HepG2 (cell line): ENCODE data around the gene FOXL3. TPM values are rescaled to one million over a fixed set of nuclear protein-coding genes. Genes with fewer than 3 reads are reported as not detected.

ENCODE experiments used
- ATM ChIP-seq: fragments of 450-650 bp; IDR thresholded peaks from 2 replicates; pipeline ENCODE4 v1.7.1; 2017; ENCODE audit warnings: mild to moderate bottlenecking, borderline replicate concordance
- ISX ChIP-seq: sonication (generic); formaldehyde crosslinking; conservative IDR thresholded peaks from 2 replicates; pipeline ENCODE4 v1.5.0; 2020; ENCODE audit warnings: missing genetic modification reagents
- NFATC3 ChIP-seq: sonication (generic); formaldehyde crosslinking; IDR thresholded peaks from 2 replicates; pipeline ENCODE4 v1.5.1; 2020; ENCODE audit warnings: mild to moderate bottlenecking, missing genetic modification reagents
- NFIB ChIP-seq: sonication (generic); formaldehyde crosslinking; IDR thresholded peaks from 2 replicates; pipeline ENCODE4 v1.9.0; 2021; ENCODE audit warnings: missing genetic modification reagents, mild to moderate bottlenecking, borderline replicate concordance
- NFYC ChIP-seq: IDR thresholded peaks from 2 replicates; pipeline ENCODE4 v1.6.1; 2016; ENCODE audit warnings: missing genetic modification reagents, missing compliant biosample characterization
- ZBTB7A ChIP-seq: sonication (generic); formaldehyde crosslinking; IDR thresholded peaks from 2 replicates; pipeline ENCODE4 v1.8.0; 2022; ENCODE audit warnings: mild to moderate bottlenecking, missing genetic modification reagents
- ZFP36 ChIP-seq: fragments of 150-350 bp; IDR thresholded peaks from 2 replicates; pipeline ENCODE4 v1.6.1; 2018; ENCODE audit warnings: borderline replicate concordance, low read length, low read depth; ENCODE audit not compliant: partially characterized antibody
- ZNF230 ChIP-seq: sonication (generic); formaldehyde crosslinking; IDR thresholded peaks from 2 replicates; pipeline ENCODE4 v1.4.0; 2020; ENCODE audit warnings: mild to moderate bottlenecking, missing genetic modification reagents
- ZNF513 ChIP-seq: sonication (generic); formaldehyde crosslinking; conservative IDR thresholded peaks from 2 replicates; pipeline ENCODE4 v1.5.0; 2020; ENCODE audit warnings: missing genetic modification reagents
- ZNF546 ChIP-seq: sonication (generic); formaldehyde crosslinking; conservative IDR thresholded peaks from 2 replicates; pipeline ENCODE4 v1.8.1; 2023; ENCODE audit warnings: mild to moderate bottlenecking, missing genetic modification reagents
- ZSCAN9 ChIP-seq: IDR thresholded peaks from 2 replicates; pipeline ENCODE4 v1.6.1; 2016; ENCODE audit warnings: borderline replicate concordance
- polyA plus RNA-seq, 8 experiments: library from polyadenylated mRNA; depleted of rRNA in 3 of 8; stranded (reverse) in 7 of 8; unstranded in 1 of 8; fragments of >200 nt; fragmentation: Illumina TruSeq in 4 of 8; extraction: Trizol in 4 of 8; gene quantifications; 2 replicates each; pipeline versions ENCODE4 v1.2.1 to v1.2.3, GENCODE V29; 2011 to 2016; ENCODE audit warnings: low read depth in 4 of 8, missing spikeins in 1 of 8, mixed read lengths in 1 of 8; ENCODE audit not compliant: insufficient read depth in 1 of 8
- total RNA-seq, 5 experiments: library from RNA; depleted of rRNA; stranded (reverse); fragments of >200 nt; fragmentation: Illumina TruSeq; extraction: Trizol; gene quantifications; 2 replicates each; pipeline ENCODE4 v1.2.3, GENCODE V29; 2016; ENCODE audit warnings: low read depth in 1 of 5
- TF ChIP-seq, protein P1 (sequence below): sonication (generic); formaldehyde crosslinking; IDR thresholded peaks from 2 replicates; pipeline ENCODE4 v1.4.0; 2020; ENCODE audit warnings: missing genetic modification reagents, borderline replicate concordance
- TF ChIP-seq, protein P2 (sequence below): IDR thresholded peaks from 2 replicates; pipeline ENCODE4 v1.6.1; 2016; ENCODE audit warnings: missing compliant biosample characterization, missing genetic modification reagents, borderline replicate concordance
- TF ChIP-seq, protein P3 (sequence below): sonication (generic); formaldehyde crosslinking; conservative IDR thresholded peaks from 2 replicates; pipeline ENCODE4 v1.4.0; 2020; ENCODE audit warnings: missing genetic modification reagents
- TF ChIP-seq, protein P4 (sequence below): IDR thresholded peaks from 2 replicates; pipeline ENCODE4 v1.6.1; 2016; ENCODE audit warnings: mild to moderate bottlenecking
- TF ChIP-seq, protein P5 (sequence below): sonication (generic); formaldehyde crosslinking; IDR thresholded peaks from 2 replicates; pipeline ENCODE4 v1.4.0; 2020; ENCODE audit warnings: missing genetic modification reagents

Gene FOXL3
- total and polyA plus RNA-seq, 2 of the 13 experiments (the other 11 are each of a cell fraction or from before 2014, with no cell fraction given) = not detected

DNA sequence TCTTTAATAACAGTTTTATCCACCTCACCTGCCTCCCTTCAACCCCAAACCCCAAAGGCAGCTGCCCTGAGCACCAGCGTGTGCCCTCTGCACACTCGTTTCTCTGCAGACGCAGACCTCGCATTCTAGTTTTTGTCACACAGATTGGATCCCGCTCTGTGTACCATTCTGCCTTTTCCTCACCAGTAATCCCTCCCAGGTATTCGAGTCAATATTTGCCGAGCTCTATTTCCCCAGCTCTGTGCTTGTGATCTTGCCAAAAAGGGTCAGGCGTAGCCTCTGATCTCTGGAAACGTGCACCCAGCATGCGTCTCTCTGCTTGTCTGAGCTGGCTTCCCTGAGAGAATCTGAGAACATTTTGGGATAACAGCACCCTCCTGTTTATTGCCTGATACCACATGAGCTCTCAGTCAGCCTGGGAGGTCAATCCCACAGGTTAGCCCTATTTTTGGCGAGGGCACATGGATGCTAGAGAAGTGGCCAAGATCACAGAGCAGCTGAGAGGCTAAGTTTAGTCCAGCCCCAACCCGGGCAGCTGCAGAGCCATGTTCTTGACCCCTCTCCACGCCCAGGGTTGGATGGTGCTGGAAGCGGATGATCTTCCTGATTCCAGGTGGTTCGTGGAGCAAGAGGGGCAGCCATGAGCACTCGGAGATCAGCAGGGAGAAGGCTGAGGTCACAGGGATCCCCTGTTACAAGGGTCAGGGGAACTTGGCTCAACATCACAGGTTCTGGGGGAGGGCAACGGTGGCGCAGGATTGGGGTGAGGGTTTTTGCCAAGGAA, 29.1 kb downstream of the FOXL3 start (continued):
- TF ChIP-seq, protein P1, sequence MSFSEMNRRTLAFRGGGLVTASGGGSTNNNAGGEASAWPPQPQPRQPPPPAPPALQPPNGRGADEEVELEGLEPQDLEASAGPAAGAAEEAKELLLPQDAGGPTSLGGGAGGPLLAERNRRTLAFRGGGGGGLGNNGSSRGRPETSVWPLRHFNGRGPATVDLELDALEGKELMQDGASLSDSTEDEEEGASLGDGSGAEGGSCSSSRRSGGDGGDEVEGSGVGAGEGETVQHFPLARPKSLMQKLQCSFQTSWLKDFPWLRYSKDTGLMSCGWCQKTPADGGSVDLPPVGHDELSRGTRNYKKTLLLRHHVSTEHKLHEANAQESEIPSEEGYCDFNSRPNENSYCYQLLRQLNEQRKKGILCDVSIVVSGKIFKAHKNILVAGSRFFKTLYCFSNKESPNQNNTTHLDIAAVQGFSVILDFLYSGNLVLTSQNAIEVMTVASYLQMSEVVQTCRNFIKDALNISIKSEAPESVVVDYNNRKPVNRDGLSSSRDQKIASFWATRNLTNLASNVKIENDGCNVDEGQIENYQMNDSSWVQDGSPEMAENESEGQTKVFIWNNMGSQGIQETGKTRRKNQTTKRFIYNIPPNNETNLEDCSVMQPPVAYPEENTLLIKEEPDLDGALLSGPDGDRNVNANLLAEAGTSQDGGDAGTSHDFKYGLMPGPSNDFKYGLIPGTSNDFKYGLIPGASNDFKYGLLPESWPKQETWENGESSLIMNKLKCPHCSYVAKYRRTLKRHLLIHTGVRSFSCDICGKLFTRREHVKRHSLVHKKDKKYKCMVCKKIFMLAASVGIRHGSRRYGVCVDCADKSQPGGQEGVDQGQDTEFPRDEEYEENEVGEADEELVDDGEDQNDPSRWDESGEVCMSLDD (CRISPR knock-in tag) = no peak
- TF ChIP-seq ATM = no peak
- TF ChIP-seq NFATC3 (CRISPR knock-in tag) = no peak
- TF ChIP-seq ZFP36 = no peak
- TF ChIP-seq ZNF230 (CRISPR knock-in tag) = no peak
- TF ChIP-seq ISX (CRISPR knock-in tag) = no peak
- TF ChIP-seq, protein P2, sequence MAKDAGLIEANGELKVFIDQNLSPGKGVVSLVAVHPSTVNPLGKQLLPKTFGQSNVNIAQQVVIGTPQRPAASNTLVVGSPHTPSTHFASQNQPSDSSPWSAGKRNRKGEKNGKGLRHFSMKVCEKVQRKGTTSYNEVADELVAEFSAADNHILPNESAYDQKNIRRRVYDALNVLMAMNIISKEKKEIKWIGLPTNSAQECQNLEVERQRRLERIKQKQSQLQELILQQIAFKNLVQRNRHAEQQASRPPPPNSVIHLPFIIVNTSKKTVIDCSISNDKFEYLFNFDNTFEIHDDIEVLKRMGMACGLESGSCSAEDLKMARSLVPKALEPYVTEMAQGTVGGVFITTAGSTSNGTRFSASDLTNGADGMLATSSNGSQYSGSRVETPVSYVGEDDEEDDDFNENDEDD (CRISPR knock-in tag) = peak; percentile 50; the same call in 1 of the 2 replicates
- TF ChIP-seq NFIB = no peak
- no peak for TF ChIP-seq ZNF513 (CRISPR knock-in tag)
- TF ChIP-seq, protein P3, sequence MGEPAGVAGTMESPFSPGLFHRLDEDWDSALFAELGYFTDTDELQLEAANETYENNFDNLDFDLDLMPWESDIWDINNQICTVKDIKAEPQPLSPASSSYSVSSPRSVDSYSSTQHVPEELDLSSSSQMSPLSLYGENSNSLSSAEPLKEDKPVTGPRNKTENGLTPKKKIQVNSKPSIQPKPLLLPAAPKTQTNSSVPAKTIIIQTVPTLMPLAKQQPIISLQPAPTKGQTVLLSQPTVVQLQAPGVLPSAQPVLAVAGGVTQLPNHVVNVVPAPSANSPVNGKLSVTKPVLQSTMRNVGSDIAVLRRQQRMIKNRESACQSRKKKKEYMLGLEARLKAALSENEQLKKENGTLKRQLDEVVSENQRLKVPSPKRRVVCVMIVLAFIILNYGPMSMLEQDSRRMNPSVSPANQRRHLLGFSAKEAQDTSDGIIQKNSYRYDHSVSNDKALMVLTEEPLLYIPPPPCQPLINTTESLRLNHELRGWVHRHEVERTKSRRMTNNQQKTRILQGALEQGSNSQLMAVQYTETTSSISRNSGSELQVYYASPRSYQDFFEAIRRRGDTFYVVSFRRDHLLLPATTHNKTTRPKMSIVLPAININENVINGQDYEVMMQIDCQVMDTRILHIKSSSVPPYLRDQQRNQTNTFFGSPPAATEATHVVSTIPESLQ (CRISPR knock-in tag) = no peak
- no peak for TF ChIP-seq ZNF546
- TF ChIP-seq, protein P4, sequence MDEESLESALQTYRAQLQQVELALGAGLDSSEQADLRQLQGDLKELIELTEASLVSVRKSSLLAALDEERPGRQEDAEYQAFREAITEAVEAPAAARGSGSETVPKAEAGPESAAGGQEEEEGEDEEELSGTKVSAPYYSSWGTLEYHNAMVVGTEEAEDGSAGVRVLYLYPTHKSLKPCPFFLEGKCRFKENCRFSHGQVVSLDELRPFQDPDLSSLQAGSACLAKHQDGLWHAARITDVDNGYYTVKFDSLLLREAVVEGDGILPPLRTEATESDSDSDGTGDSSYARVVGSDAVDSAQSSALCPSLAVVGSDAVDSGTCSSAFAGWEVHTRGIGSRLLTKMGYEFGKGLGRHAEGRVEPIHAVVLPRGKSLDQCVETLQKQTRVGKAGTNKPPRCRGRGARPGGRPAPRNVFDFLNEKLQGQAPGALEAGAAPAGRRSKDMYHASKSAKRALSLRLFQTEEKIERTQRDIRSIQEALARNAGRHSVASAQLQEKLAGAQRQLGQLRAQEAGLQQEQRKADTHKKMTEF (CRISPR knock-in tag) = peak; percentile 57
- 0 out of 2 replicates have a peak, but pooled peaks have one; percentile 10 for TF ChIP-seq NFYC (CRISPR knock-in tag)
- peak; percentile 59; the same call in 1 of the 2 replicates for TF ChIP-seq ZBTB7A
- TF ChIP-seq, protein P5, sequence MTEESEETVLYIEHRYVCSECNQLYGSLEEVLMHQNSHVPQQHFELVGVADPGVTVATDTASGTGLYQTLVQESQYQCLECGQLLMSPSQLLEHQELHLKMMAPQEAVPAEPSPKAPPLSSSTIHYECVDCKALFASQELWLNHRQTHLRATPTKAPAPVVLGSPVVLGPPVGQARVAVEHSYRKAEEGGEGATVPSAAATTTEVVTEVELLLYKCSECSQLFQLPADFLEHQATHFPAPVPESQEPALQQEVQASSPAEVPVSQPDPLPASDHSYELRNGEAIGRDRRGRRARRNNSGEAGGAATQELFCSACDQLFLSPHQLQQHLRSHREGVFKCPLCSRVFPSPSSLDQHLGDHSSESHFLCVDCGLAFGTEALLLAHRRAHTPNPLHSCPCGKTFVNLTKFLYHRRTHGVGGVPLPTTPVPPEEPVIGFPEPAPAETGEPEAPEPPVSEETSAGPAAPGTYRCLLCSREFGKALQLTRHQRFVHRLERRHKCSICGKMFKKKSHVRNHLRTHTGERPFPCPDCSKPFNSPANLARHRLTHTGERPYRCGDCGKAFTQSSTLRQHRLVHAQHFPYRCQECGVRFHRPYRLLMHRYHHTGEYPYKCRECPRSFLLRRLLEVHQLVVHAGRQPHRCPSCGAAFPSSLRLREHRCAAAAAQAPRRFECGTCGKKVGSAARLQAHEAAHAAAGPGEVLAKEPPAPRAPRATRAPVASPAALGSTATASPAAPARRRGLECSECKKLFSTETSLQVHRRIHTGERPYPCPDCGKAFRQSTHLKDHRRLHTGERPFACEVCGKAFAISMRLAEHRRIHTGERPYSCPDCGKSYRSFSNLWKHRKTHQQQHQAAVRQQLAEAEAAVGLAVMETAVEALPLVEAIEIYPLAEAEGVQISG (CRISPR knock-in tag) = 0 out of 2 replicates have a peak, but pooled peaks have one; percentile 22
- 0 out of 2 replicates have a peak, but pooled peaks have one; percentile 61 for TF ChIP-seq ZSCAN9 (CRISPR knock-in tag)
